Neural cell (in vitro differentiated cells): ENCODE results near the gene LRRC26. TPM values are rescaled to one million over a fixed set of nuclear protein-coding genes. Genes with fewer than 3 reads are reported as not detected.

ENCODE experiments used
- H2AFZ ChIP-seq: fragments of 200-600, 300-800 bp; sonication (generic), shearing (Covaris generic); 2 replicates; pipeline ENCODE4 v1.6.0; 2014; ENCODE audit warnings: low read depth, mild to moderate bottlenecking, antibody characterized with exemption, low read length, moderate library complexity
- H3F3A ChIP-seq: fragments of 200-600 bp; shearing (Covaris generic); 2 replicates; pipeline ENCODE4 v1.6.1; 2016; ENCODE audit warnings: mild to moderate bottlenecking, moderate library complexity, mixed read lengths, antibody characterized with exemption, low read length; ENCODE audit not compliant: insufficient read depth, poor library complexity, severe bottlenecking
- H3K27ac ChIP-seq: fragments of 200-600, 300-800 bp; sonication (generic), shearing (Covaris generic); 2 replicates; pipeline ENCODE4 v1.5.1; 2014; ENCODE audit warnings: mild to moderate bottlenecking, low read length, moderate library complexity
- H3K27me3 ChIP-seq: fragments of 300-800, 200-600 bp; sonication (generic), shearing (Covaris generic); 2 replicates; pipeline ENCODE4 v1.6.0; 2014; ENCODE audit warnings: mild to moderate bottlenecking, low read depth, low read length, moderate library complexity; ENCODE audit not compliant: insufficient read depth
- H3K36me3 ChIP-seq: fragments of 300-800, 200-600 bp; sonication (generic), shearing (Covaris generic); 2 replicates; pipeline ENCODE4 v1.5.1; 2014; ENCODE audit warnings: mild to moderate bottlenecking, antibody characterized with exemption, low read length, moderate library complexity; ENCODE audit not compliant: insufficient read depth
- H3K4me2 ChIP-seq: fragments of 300-800, 200-600 bp; sonication (generic), shearing (Covaris generic); 2 replicates; pipeline ENCODE4 v1.6.0; 2014; ENCODE audit warnings: mild to moderate bottlenecking, low read length
- H3K4me3 ChIP-seq: fragments of 300-800, 200-600 bp; sonication (generic), shearing (Covaris generic); 2 replicates; pipeline ENCODE4 v1.5.1; 2014; ENCODE audit warnings: mild to moderate bottlenecking, low read length, moderate library complexity
- H3K79me2 ChIP-seq: fragments of 200-600 bp; shearing (Covaris generic); replicated peaks from 2 replicates; pipeline ENCODE4 v1.6.0; 2014; ENCODE audit warnings: mild to moderate bottlenecking, low read length, moderate library complexity; ENCODE audit not compliant: insufficient read depth
- H3K9ac ChIP-seq: fragments of 300-800, 200-600 bp; sonication (generic), shearing (Covaris generic); 2 replicates; pipeline ENCODE4 v1.6.1; 2016; ENCODE audit warnings: mild to moderate bottlenecking, low read length, mixed read lengths
- H3K9me2 ChIP-seq: fragments of 200-600 bp; shearing (Covaris generic); 2 replicates; pipeline ENCODE4 v1.6.1; 2016; ENCODE audit warnings: mild to moderate bottlenecking, low read length, mixed read lengths; ENCODE audit not compliant: insufficient read depth
- H3K9me3 ChIP-seq: fragments of 200-600, 300-800 bp; sonication (generic), shearing (Covaris generic); 2 replicates; pipeline ENCODE4 v1.6.1; 2016; ENCODE audit warnings: mild to moderate bottlenecking, mixed run types, low read length, moderate library complexity, mixed read lengths
- H4K20me1 ChIP-seq: fragments of 200-600 bp; shearing (Covaris generic); 2 replicates; pipeline ENCODE4 v1.6.1; 2016; ENCODE audit warnings: mild to moderate bottlenecking, mixed run types; ENCODE audit not compliant: insufficient read depth
- EP300 ChIP-seq: fragments of 450-650 bp; conservative IDR thresholded peaks from 2 replicates; pipeline ENCODE4 v1.6.1; 2014; ENCODE audit warnings: antibody characterized with exemption, mild to moderate bottlenecking, moderate library complexity; ENCODE audit not compliant: poor library complexity, severe bottlenecking
- EZH2 ChIP-seq: fragments of 200-600, 300-800 bp; shearing (Covaris generic), sonication (generic); IDR thresholded peaks from 2 replicates; pipeline ENCODE4 v1.6.1; 2014; ENCODE audit warnings: antibody characterized with exemption, low read length, borderline replicate concordance, mild to moderate bottlenecking; ENCODE audit not compliant: insufficient read depth, poor library complexity, severe bottlenecking
- MXI1 ChIP-seq: fragments of 450-650 bp; conservative IDR thresholded peaks from 2 replicates; pipeline ENCODE4 v1.6.1; 2014; ENCODE audit warnings: antibody characterized with exemption, mild to moderate bottlenecking; ENCODE audit not compliant: poor library complexity, severe bottlenecking
- POLR2AphosphoS5 ChIP-seq: IDR thresholded peaks from 2 replicates; pipeline ENCODE4 v1.6.1; 2012
- RAD21 ChIP-seq: fragments of 450-650 bp; conservative IDR thresholded peaks from 2 replicates; pipeline ENCODE4 v1.6.1; 2014; ENCODE audit warnings: antibody characterized with exemption, mild to moderate bottlenecking, moderate library complexity
- REST ChIP-seq: IDR thresholded peaks from 2 replicates; pipeline ENCODE4 v1.6.1; 2012; ENCODE audit warnings: borderline replicate concordance
- polyA plus RNA-seq: library from polyadenylated mRNA; depleted of rRNA; stranded (reverse); fragments of >200 nt; gene quantifications from 2 replicates; pipeline ENCODE4 v1.2.3, GENCODE V29; 2014

Gene LRRC26
- polyA plus RNA-seq, 1 donor from 2014 or later: 2.2 TPM

- H3F3A ChIP-seq: no peaks in the 10 kb centered on the region
- no peaks in the 10 kb centered on the region for H3K9me3 ChIP-seq
- H3K9ac ChIP-seq: no peak overlapping the region
- H3K4me2 ChIP-seq: no peak overlapping the region
- H2AFZ ChIP-seq: no peak overlapping the region
- H3K79me2 ChIP-seq: peaks cover 8% of the 10 kb centered on the region
- no peaks in the 10 kb centered on the region for H3K36me3 ChIP-seq
- H3K4me3 ChIP-seq: no peak overlapping the region
- H3K27me3 ChIP-seq: no peaks in the 10 kb centered on the region
- no peak overlapping the region for H3K27ac ChIP-seq
- no peaks in the 10 kb centered on the region for H4K20me1 ChIP-seq
- TF ChIP-seq REST (no peak), RAD21 (no peak), POLR2AphosphoS5 (no peak), EZH2 (no peak), MXI1 (no peak), EP300 (no peak)
- no peaks in the 10 kb centered on the region for H3K9me2 ChIP-seq
These were observed 22.6 kb upstream of the LRRC26 start for GRCh38 chr9:137192448-137192780.

GRCh38 chr9:137191691-137192447, 22.0 kb upstream of the LRRC26 start:
- Histone ChIP-seq H2AFZ (no peak overlapping the region), H3K9me3 (no peaks in the 10 kb centered on the region), H3K36me3 (no peaks in the 10 kb centered on the region), H3F3A (no peaks in the 10 kb centered on the region), H4K20me1 (no peaks in the 10 kb centered on the region), H3K27ac (no peak overlapping the region), H3K4me3 (no peak overlapping the region), H3K27me3 (no peaks in the 10 kb centered on the region), H3K79me2 (peaks cover 13% of the 10 kb centered on the region), H3K9ac (no peak overlapping the region), H3K9me2 (no peaks in the 10 kb centered on the region), H3K4me2 (no peak overlapping the region)
- TF ChIP-seq REST (no peak), POLR2AphosphoS5 (no peak)
